Skeletal muscle cell (primary cell): ENCODE data around the gene FTL.

Experiments used
- DNase-seq: peaks from one replicate; pipeline ENCODE4 v3.0.0-alpha.2; 2010; ENCODE audit warnings: low read depth
- H3K4me3 ChIP-seq: 2 replicates; pipeline ENCODE4 v1.5.1; 2011; ENCODE audit warnings: low read depth, mild to moderate bottlenecking, control low read depth, low read length, moderate library complexity

The FTL gene

DNA sequence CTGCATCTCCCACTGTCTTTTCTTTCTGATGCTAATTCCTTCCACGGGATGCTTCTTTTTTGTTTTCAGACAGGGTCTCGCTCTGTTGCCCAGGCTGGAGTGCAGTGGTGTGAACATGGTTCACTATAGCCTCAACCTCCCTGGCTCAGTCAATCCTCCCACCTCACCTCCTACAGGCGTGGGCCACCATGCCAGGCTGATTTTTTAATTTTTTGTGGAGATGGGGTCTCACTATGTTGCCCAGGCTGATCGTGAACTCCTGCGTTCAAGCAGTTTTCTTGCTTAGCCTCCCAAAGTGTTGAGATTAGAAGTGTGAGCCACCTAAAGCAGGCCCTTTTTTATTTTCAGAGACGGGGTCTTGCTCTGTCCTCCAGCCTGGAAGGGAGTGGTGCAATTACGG is 23.2 kb downstream of the FTL start:
- H3K4me3 ChIP-seq = no peak overlapping the region
- DNase-seq = no peak

DNA sequence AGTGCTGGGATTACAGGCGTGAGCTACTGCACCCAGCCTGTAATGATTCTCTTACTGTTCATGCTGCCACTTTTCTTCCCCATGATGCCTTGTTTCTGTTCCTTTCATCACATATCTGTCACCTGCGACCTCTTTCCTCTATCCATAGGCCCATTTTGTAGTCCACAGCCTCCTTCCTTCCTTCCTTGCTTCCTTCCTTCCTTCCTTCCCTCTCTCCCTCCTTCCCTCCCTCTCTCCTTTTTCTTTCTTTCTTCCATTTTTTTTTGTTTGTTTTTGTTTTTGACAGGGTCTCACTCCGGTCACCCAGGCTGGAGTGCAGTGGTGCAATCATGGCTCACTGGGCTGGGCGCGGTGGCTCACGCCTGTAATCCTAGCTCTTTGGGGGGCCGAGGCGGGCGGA is 23.8 kb downstream of the FTL start:
- no peak overlapping the region for H3K4me3 ChIP-seq
- DNase-seq = no peak

DNA sequence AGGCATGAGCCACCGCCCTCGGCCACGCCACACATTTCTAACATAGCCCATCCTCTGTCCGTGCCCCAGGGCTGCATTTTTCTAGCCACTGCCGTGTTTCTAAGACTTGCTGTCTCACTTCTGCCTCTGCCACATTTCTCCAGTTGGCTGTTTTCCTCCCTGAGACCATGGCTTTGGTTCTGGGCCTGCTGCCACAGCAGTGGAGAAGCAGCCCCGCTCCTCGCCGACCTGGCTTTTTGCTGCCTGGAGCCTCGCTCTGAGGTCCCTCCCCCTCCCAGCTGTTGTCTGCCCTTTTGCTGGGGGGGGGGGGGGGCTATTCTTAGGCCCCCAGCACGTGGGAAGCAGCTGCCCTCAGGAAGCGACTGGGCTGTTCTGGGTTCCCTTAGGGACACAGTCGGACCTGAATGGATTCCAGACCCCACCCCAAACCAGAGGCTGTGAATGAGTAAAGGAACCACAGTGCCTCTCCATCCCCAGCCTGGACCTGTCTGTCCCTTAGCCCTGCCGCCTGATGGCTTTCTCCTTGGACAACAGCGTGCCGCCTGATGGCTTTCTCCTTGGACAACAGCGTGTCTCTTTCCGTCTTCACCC is 24.7 kb downstream of the FTL start:
- H3K4me3 ChIP-seq = no peak overlapping the region
- DNase-seq = no peak

DNA sequence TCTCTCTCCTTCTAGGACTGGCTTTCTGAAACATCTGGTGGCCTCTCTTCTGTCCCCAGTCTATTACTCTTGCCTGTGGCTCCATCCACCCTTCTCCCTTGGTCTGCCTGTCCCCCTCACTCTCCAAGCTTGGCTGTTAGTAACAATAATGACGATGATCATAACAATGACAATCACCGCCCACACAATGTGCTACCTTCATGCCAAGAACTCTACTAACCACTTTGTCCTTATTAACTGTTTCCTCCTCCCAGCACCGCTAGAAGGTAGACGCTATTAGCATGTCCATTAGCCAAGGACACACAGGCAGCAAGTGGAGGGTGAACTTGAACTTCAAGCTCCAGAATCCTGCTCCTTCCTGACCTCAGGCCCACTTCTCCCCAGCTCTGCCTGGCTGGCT is 25.3 kb downstream of the FTL start:
- H3K4me3 ChIP-seq = peak overlapping the region; percentile 9
- DNase-seq = no peak

DNA sequence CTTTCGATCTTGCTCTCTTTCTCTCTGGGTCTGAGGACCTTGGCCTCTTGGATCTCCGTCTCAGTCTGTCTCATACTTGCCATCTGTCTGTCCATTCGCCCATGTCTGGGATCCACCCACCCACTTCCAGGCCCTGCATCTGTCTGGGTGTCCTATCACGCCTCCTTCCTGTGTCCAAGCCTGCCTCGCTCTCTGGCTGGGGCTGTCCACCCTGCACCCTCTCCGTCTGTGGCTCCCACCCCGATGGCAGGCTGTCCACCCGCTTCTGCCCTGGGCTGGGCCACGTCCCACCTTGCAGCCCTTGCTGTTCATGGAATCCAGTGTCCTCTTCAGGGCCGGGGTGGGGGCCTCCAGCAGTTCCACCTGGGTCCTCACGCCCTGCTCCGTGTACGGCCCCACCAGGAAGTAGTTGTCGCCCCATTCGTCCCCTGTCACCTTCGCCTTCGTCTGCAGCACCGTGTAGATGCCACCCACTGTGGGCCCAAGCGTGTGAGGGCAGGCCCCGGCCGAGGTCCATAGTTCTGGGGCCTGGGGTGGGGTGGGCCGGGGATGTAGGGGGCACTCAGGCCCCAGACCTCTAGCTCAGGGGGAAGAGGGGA is 26.0 kb downstream of the FTL start:
- no peak for DNase-seq
- H3K4me3 ChIP-seq = peak overlapping the region; percentile 99

DNA sequence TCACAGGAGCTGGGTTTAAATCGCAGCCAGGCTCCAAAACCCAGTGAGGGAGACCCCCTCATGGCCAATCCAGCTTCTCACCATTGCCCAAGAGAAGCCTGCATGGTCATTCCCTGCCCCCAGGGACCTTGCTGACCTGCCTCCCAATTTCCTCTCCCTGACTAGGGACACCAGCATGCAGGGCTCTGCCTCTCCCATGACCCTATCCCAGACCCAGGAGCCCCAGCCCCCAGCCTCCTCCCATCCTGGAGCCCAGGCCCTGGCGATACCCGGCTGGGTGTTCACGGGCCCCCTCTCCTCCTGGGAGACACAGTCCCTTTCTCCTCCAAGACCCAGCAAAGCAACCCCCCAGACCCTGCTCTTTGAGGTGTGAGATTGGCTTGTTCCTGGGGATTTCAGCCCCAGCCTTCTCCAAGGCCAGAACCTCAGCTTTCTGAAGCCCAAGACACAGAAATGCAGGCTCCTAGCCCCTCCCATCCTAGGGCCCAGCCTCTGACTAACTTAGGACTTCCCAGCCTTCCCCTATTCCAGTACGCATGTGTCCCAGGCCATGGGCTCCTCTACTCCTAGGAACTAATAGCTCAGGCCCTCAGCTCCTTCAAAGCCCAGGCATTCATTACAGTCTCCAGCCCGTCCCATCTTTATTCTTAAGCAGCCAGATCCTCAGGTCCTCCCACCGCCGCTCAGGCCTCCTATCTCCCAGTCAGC is 26.9 kb downstream of the FTL start:
- H3K4me3 ChIP-seq = peak overlapping the region; percentile 99
- DNase-seq = peak; percentile 43

DNA sequence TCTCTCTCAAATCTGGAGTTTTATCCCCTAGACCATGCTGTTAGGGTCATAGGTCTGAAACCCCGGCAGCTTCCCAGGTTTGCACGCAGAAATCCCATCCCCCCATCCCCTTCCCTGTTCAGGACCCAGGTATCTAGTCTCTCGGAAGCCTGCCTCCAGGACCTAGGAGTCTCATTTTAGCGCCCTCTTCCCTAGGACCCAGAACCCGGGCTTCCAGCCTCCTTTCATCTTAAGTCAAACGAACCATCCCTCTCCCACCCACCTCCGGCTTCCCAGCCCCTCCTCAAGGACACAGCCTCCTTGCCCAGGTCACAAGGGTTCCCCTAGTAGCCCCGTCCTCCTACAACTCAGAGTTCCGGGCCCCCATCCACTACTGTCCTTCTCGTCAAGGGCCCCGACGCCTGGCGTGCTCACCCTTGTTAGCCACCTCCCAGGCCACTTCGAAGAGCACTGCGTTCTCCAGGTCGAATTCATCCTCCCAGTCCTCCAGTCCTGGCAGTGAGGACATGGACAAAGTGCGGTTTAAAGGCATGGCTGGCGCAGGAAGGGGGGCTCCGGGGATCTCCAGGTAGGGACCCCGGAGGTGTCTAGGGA is 27.6 kb downstream of the FTL start:
- no peak for DNase-seq
- peak overlapping the region; percentile 99 for H3K4me3 ChIP-seq

DNA sequence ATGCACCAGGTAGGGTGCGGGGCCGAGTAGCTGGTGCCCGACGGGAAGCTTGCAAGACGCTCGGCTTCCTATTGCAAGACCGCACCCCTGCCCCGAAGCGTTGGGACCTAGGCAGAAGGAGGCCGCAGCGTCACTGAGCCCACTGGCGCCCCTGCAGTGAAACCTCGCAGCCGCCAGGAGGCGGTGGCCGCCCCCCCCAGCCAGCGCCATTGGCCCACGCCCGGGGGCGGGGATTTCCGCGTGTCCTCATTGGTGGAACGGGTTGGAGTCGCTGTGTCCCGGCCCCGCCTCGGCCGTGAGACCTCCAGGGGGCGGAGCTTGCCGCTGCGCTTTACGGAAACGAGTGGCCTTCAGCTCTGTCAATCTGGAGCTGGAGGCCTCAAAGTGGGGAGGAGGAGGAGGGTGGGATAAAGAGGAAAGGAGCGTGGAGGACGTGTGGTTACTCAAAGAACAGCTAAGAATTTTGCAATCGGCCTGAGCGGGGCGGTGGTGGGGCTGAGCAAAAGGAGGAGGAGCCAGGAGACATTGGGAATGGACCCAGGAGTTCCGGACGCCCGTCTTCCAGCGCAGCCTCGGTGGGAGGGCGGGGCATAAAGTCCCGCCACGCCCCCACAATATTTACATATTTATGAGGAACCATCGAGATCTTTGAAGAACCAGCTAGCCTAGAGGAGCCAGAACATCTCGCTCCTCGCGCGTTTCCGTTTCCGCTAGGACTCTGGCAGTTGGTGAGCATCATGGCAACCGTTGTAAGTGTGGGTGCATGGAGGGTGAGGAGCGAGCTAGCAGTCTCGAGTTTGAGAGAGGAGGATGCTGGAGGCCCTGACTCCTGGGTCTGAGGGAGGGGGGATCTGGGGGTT is 28.3 kb downstream of the FTL start, which contains the start of the genes GYS1 and RUVBL2:
Gene GYS1, minus strand, starts transcription at position 135 of the 860 bp plus-strand sequence. CDS start 197 bp downstream, outside the sequence.
Gene RUVBL2, plus strand, starts transcription at position 713 of the 860 bp plus-strand sequence. Its CDS starts 25 bp downstream, at position 738.
- H3K4me3 ChIP-seq = peak within 1 kb of the TSS; percentile 99

DNA sequence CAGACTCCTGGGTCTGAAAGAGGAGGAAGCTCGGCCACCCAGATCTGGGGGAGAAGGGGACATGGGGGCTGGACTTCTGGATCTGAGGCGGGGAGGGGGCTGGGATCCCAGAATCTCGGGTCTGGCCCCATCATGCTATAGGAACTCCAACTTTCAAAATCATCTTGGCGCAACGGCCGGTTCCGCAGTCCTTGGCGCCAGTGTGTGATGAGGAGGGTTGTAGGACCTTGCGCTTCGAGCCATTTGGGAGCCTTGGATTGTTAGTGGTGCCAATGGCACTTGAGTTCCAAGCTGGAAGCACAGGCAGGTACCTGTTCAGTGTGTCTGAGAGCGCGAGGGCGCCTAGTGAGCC is 28.9 kb downstream of the FTL start:
- H3K4me3 ChIP-seq = peak overlapping the region; percentile 99

More for the DNA sequence above, 28.3 kb downstream of the FTL start, which contains the start of the genes GYS1 and RUVBL2:
- peak; percentile 99 for DNase-seq

DNA sequence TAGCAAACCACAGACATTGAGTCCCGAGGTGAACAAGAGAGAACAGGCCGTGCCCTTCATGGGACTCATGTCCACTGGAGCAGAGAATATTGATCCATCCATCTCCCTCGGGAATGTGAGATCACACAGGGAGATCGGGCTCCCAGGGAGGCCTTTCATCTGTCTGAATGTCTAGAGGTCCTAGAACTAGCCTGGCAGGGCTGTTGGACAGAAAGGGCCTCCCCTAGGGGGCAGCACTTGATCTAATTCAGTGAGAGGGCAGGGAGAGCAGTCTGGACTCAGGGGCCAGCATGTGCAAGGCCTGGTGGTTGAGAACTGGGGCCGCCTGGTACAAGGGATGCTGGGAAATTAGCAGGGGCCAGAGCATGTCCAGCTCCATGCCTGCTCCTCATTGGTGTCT is 32.9 kb downstream of the FTL start:
- no peak overlapping the region for H3K4me3 ChIP-seq

More for the DNA sequence above, 28.9 kb downstream of the FTL start:
- no peak for DNase-seq

DNA sequence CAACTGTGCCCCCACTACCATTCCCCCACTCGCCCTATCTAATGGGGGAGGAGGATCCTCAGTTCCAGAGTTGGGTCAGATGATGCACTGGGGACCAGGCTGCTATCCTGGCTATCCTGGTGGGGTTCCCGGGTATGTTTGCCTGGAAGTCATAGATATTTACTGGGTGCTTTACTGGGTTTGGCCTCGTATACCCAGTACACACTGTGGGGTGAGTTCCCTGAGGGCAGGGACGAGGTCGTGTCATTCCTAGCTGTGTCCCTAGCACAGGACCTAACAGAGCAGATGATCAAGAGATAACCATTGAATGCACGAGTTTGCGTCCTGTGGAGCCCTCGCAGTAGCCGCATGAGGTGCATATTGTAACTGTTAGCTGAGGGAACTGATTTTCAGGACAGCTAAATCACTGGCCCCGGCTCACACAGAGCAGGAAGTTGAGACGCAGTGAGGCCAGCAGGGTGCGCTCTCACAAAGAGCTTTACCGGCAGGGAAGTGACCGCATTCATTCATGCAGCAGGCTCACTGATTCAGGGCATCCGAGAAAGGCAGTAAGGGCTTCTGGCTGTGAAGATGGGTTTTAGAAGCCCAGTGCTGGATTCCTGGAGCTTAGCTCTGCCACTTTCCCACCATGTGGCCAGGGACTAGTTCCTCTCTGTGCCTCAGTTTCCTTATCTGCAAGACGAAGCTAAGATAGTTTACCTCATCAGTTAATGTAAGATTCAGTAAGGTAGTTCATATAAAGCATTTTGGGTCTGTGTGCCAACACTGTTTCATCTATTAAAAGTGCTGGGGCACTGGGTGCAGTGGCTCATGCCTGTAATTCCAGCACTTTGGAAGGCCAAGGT is 34.6 kb downstream of the FTL start:
- no peak overlapping the region for H3K4me3 ChIP-seq
- DNase-seq = no peak

More for the DNA sequence above, 32.9 kb downstream of the FTL start:
- no peak for DNase-seq

DNA sequence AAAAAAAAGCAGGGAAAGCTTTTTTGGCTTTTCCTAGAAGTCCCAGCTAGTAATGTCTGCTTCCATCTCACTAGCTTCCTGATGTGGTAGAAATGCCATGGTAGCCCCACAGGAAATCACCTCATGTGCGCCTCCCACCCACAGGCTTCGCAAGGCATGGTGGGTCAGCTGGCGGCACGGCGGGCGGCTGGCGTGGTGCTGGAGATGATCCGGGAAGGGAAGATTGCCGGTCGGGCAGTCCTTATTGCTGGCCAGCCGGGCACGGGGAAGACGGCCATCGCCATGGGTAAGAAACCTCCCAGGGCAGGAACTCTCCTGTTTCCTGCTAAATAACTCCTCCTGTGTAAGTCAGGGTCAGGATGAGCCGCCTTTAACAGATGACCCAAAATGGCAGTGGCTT is 39.0 kb downstream of the FTL start:
- no peak for DNase-seq
- H3K4me3 ChIP-seq = no peak overlapping the region

DNA sequence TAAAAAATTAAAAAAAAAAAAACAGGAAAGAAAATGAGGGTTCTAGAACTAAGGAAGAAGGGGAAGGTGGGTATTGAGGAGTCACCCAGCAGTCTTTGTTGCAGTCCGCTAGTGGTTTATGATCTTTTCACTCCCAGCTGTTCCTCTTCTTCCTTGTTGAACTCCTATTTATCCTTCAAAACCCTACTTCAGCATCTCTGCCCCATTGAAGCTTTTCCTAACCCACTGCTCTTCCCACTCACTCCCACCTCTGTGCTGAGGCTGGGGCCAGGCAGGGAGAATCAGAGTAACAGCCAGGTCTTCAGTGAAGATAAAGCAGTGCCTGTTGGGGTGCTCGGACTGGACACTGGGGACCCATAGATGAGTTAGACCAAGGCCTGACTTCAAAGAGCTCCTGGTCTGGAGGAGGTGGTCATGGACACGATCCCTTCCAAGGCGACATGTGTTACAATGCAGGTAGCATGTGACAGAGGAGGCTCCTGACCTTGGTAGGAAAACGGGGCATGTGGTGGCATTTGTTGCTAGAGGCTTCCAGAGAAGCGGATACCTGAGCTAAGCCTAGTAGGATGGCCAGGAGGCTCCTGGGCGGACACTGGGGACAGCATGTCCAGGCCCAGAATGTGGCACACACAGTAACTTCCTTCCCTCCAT is 40.0 kb downstream of the FTL start:
- H3K4me3 ChIP-seq = no peak overlapping the region
- DNase-seq = no peak

DNA sequence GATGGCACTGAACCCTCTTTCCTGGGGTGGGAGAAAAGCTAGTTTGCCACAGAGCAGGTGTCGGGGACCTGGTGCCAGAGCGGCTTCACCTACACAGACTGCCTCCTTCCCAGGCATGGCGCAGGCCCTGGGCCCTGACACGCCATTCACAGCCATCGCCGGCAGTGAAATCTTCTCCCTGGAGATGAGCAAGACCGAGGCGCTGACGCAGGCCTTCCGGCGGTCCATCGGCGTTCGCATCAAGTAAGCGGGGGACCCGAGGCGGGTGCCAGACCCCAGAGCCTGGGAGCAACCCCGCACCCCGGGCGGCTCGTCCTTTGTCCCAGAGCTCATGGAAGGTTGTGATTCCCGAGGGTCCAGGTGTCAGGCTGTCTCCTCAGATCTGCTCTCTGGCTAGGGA is 41.8 kb downstream of the FTL start:
- DNase-seq = no peak
- no peak overlapping the region for H3K4me3 ChIP-seq

DNA sequence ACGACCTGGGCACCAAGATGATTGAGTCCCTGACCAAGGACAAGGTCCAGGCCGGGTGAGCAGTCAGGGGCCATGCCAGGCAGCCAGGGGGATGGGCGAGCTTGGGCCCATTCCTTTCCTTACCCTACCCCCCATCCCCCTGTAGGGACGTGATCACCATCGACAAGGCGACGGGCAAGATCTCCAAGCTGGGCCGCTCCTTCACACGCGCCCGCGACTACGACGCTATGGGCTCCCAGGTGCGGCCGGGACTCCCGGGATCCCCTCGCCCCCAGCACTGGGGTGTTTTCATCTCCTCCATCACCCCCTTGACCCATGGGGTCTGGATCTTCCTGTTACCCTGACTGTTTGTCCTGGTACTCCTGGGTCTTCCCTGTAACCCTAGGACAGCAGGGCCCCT is 44.7 kb downstream of the FTL start:
- no peak for DNase-seq
- H3K4me3 ChIP-seq = no peak overlapping the region

DNA sequence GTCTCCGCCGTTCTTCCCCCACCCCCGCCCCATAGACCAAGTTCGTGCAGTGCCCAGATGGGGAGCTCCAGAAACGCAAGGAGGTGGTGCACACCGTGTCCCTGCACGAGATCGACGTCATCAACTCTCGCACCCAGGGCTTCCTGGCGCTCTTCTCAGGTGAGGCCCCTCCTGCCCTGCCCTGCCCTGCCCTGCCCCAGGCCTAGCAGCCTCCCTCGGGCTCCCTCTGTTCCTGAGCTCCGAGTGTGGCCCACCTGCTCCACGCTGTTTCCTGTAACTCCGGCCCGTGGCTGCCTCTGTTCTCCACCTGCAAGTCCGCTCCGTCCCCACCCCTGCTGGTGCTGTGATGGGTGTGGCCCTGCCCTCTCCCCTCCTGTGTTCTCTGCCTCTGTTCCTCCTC is 45.3 kb downstream of the FTL start:
- H3K4me3 ChIP-seq = no peak overlapping the region
- DNase-seq = no peak

DNA sequence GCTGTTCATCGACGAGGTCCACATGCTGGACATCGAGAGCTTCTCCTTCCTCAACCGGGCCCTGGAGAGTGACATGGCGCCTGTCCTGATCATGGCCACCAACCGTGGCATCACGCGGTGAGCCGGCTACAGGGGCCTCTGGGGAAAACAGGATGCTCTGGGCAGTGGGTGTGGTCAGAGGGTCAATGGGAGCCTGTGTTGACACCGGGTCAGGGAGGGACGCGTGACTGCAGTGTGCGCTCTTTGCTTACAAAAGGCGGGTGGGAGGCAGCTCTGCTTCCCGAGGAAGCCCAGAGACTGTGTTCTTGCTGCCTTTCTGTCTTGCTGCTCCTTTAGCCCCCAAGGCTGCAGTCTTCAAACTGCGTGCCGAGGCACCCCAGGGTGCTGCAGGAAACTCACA is 46.1 kb downstream of the FTL start:
- no peak overlapping the region for H3K4me3 ChIP-seq
- DNase-seq = no peak
